H1 (cell line): Measurements from ENCODE around the gene AP4M1. TPM values are rescaled to one million over a fixed set of nuclear protein-coding genes. Genes with fewer than 3 reads are reported as not detected.

Source experiments
- CTCF ChIA-PET: fragments of 300-600 bp; sonication (Branson Sonifier 250); formaldehyde crosslinking; loops from one replicate; lab custom pipeline; 2021; ENCODE audit not compliant: partially characterized antibody; lab: Charles Lee
- POLR2A ChIA-PET: fragments of 300-600 bp; sonication (Branson Sonifier 250); formaldehyde crosslinking; loops from one replicate; lab custom pipeline; 2021; ENCODE audit warnings: inconsistent platforms; ENCODE audit not compliant: partially characterized antibody; lab: Charles Lee
- DNase-seq, 2 experiments: peaks; one replicate each; pipeline versions ENCODE4 v3.0.0 to v3.0.0-alpha.2; 2010 to 2022; ENCODE audit warnings: low spot score in 2 of 2, low read depth in 1 of 2, mixed read lengths in 1 of 2
- FAIRE-seq: peaks from 2 replicates; lab custom pipeline; 2011; peaks lifted over from hg19 to GRCh38; lab: Jason Lieb, UNC
- H2AFZ ChIP-seq: 2 replicates; pipeline ENCODE4 v1.8.1; 2012; ENCODE audit warnings: low read length, inconsistent platforms
- H2AK5ac ChIP-seq: 2 replicates; pipeline ENCODE4 v1.6.1; 2013; ENCODE audit warnings: low read depth, low read length
- H2BK120ac ChIP-seq: replicated peaks from 2 replicates; pipeline ENCODE3; 2013; ENCODE audit warnings: low read depth, low read length, inconsistent platforms
- H2BK12ac ChIP-seq: 2 replicates; pipeline ENCODE4 v1.6.1; 2013; ENCODE audit warnings: low read depth, low read length
- H2BK15ac ChIP-seq: 2 replicates; pipeline ENCODE4 v1.6.1; 2013; ENCODE audit warnings: low read length
- H2BK20ac ChIP-seq: 2 replicates; pipeline ENCODE4 v1.6.1; 2013; ENCODE audit warnings: low read length
- H2BK5ac ChIP-seq: 2 replicates; pipeline ENCODE4 v1.6.1; 2013; ENCODE audit warnings: low read depth, low read length
- H3K14ac ChIP-seq: 2 replicates; pipeline ENCODE4 v1.6.1; 2013; ENCODE audit warnings: inconsistent platforms; ENCODE audit not compliant: insufficient read length
- H3K18ac ChIP-seq: 2 replicates; pipeline ENCODE4 v1.6.1; 2013; ENCODE audit warnings: low read length; ENCODE audit errors: extremely low read depth
- H3K23ac ChIP-seq: 2 replicates; pipeline ENCODE4 v1.6.1; 2013; ENCODE audit warnings: inconsistent platforms; ENCODE audit not compliant: insufficient read length
- H3K23me2 ChIP-seq: 2 replicates; pipeline ENCODE4 v1.6.1; 2013; ENCODE audit warnings: low read depth, low read length
- H3K27ac ChIP-seq: 2 replicates; pipeline ENCODE4 v1.6.1; 2011; ENCODE audit warnings: low read depth, low read length, inconsistent platforms
- H3K27me3 ChIP-seq, 4 experiments: replicated peaks in 1 of 4; 1 replicate in 1 of 4; 2 replicates in 3 of 4; pipeline versions ENCODE4 v1.6.1 to v1.8.1; 2011 to 2013; ENCODE audit warnings: low read length in 3 of 4, mild to moderate bottlenecking in 3 of 4, inconsistent platforms in 2 of 4, mixed read lengths in 2 of 4, moderate library complexity in 1 of 4; ENCODE audit not compliant: control insufficient read depth in 3 of 4, insufficient read depth in 3 of 4; ENCODE audit errors: extremely low read depth in 1 of 4
- H3K36me3 ChIP-seq, 4 experiments: 2 replicates each; pipeline versions ENCODE4 v1.6.1 to v1.8.1; 2011 to 2013; ENCODE audit warnings: mild to moderate bottlenecking in 4 of 4, low read length in 3 of 4, moderate library complexity in 2 of 4, control low read depth in 1 of 4, inconsistent platforms in 1 of 4; ENCODE audit not compliant: insufficient read depth in 4 of 4, control insufficient read depth in 2 of 4
- H3K4ac ChIP-seq: replicated peaks from 2 replicates; pipeline ENCODE3; 2013; ENCODE audit warnings: low read length, low read depth, mixed read lengths, inconsistent platforms; ENCODE audit not compliant: insufficient read length
- H3K4me1 ChIP-seq, 4 experiments: replicated peaks in 1 of 4; 1 replicate in 1 of 4; 2 replicates in 3 of 4; pipeline versions ENCODE4 v1.6.1 to v1.8.1; 2011 to 2013; ENCODE audit warnings: low read length in 3 of 4, inconsistent platforms in 2 of 4, mixed read lengths in 1 of 4; ENCODE audit not compliant: insufficient read depth in 4 of 4, control insufficient read depth in 3 of 4
- H3K4me2 ChIP-seq, 2 experiments: 2 replicates each; pipeline versions ENCODE4 v1.6.1 to v1.8.1; 2011 to 2013; ENCODE audit warnings: low read depth in 2 of 2, low read length in 2 of 2, control low read depth in 1 of 2, inconsistent platforms in 1 of 2, mild to moderate bottlenecking in 1 of 2; ENCODE audit not compliant: insufficient read depth in 1 of 2
- H3K4me3 ChIP-seq, 4 experiments: fragments of 200-600, 300-600 bp in 1 of 4; sonication (generic), shearing (Covaris generic), sonication (Bioruptor Twin) in 1 of 4; 2 replicates each; pipeline versions ENCODE4 v1.5.1 to v1.8.1; 2011 to 2016; ENCODE audit warnings: low read length in 4 of 4, low read depth in 3 of 4, control low read depth in 2 of 4, inconsistent platforms in 2 of 4, mild to moderate bottlenecking in 2 of 4, mixed read lengths in 1 of 4, moderate library complexity in 1 of 4; ENCODE audit not compliant: insufficient read depth in 2 of 4; ENCODE audit errors: extremely low read depth in 1 of 4
- H3K56ac ChIP-seq: replicated peaks from 2 replicates; pipeline ENCODE3; 2013; ENCODE audit warnings: low read depth, mild to moderate bottlenecking, mixed read lengths, low read length, inconsistent platforms; ENCODE audit not compliant: insufficient read length
- H3K79me1 ChIP-seq: 2 replicates; pipeline ENCODE4 v1.6.1; 2013; ENCODE audit warnings: low read depth, low read length, control low read depth
- H3K79me2 ChIP-seq, 2 experiments: 2 replicates each; pipeline versions ENCODE4 v1.6.1 to v1.8.1; 2012 to 2013; ENCODE audit warnings: low read length in 2 of 2, mild to moderate bottlenecking in 2 of 2, inconsistent platforms in 1 of 2; ENCODE audit not compliant: insufficient read depth in 2 of 2, control insufficient read depth in 1 of 2
- H3K9ac ChIP-seq, 4 experiments: replicated peaks in 1 of 4; 1 replicate in 1 of 4; 2 replicates in 3 of 4; pipeline versions ENCODE4 v1.6.1 to v1.8.1; 2011 to 2013; ENCODE audit warnings: low read depth in 3 of 4, low read length in 3 of 4, control low read depth in 2 of 4, mild to moderate bottlenecking in 2 of 4, moderate library complexity in 2 of 4, inconsistent platforms in 1 of 4; ENCODE audit errors: extremely low read depth in 1 of 4
- H3K9me3 ChIP-seq, 2 experiments: 2 replicates each; pipeline versions ENCODE4 v1.6.1 to v1.8.1; 2012 to 2013; ENCODE audit warnings: mild to moderate bottlenecking in 2 of 2, moderate library complexity in 2 of 2, control low read depth in 1 of 2, inconsistent platforms in 1 of 2, low read depth in 1 of 2, low read length in 1 of 2, mixed read lengths in 1 of 2; ENCODE audit not compliant: insufficient read depth in 2 of 2
- H4K20me1 ChIP-seq, 2 experiments: replicated peaks in 1 of 2; 2 replicates each; pipeline versions ENCODE3 to v1.8.1; 2011 to 2013; ENCODE audit warnings: inconsistent platforms in 2 of 2, low read length in 2 of 2, mild to moderate bottlenecking in 1 of 2; ENCODE audit not compliant: insufficient read depth in 2 of 2, control insufficient read depth in 1 of 2
- H4K5ac ChIP-seq: 2 replicates; pipeline ENCODE4 v1.6.1; 2013; ENCODE audit warnings: low read length, low read depth, mixed read lengths, inconsistent platforms; ENCODE audit not compliant: insufficient read length
- H4K8ac ChIP-seq: 2 replicates; pipeline ENCODE4 v1.8.0; 2013; ENCODE audit warnings: mild to moderate bottlenecking, moderate library complexity, low read length, inconsistent platforms; ENCODE audit not compliant: insufficient read depth; ENCODE audit errors: extremely low read depth
- H4K91ac ChIP-seq: replicated peaks from 2 replicates; pipeline ENCODE3; 2013; ENCODE audit warnings: low read length, mixed read lengths, inconsistent platforms; ENCODE audit not compliant: insufficient read length
- ASH2L ChIP-seq: fragments of 200-600, 300-600 bp; sonication (generic); IDR thresholded peaks from one replicate; pipeline ENCODE4 v1.7.1; 2017; ENCODE audit warnings: low read length
- BCL11A ChIP-seq, 2 experiments: IDR thresholded peaks; one replicate each; pipeline ENCODE4 v1.6.1; 2011; ENCODE audit warnings: low read depth in 2 of 2, low read length in 2 of 2, mild to moderate bottlenecking in 2 of 2
- EP300 ChIP-seq, 2 experiments: IDR thresholded peaks; 1 replicate in 1 of 2; 2 replicates in 1 of 2; pipeline ENCODE4 v1.6.1; 2011 to 2012; ENCODE audit warnings: low read depth in 2 of 2, low read length in 2 of 2, mild to moderate bottlenecking in 2 of 2, borderline replicate concordance in 1 of 2, inconsistent platforms in 1 of 2, moderate library complexity in 1 of 2
- NANOG ChIP-seq: IDR thresholded peaks from 2 replicates; pipeline ENCODE4 v1.6.1; 2011; ENCODE audit warnings: low read length, low read depth, mild to moderate bottlenecking, inconsistent platforms; ENCODE audit not compliant: insufficient read depth, poor library complexity, severe bottlenecking
- POLR2AphosphoS5 ChIP-seq: IDR thresholded peaks from 2 replicates; pipeline ENCODE4 v1.6.1; 2011; ENCODE audit warnings: low read depth, low read length
- POU5F1 ChIP-seq: IDR thresholded peaks from 2 replicates; pipeline ENCODE4 v1.6.1; 2011; ENCODE audit warnings: low read depth, mild to moderate bottlenecking, low read length, moderate library complexity
- RFX5 ChIP-seq: IDR thresholded peaks from 2 replicates; pipeline ENCODE4 v1.6.1; 2011; ENCODE audit warnings: low read depth, low read length, improper control_type of control experiment, borderline replicate concordance
- SP1 ChIP-seq: IDR thresholded peaks from 2 replicates; pipeline ENCODE4 v1.6.1; 2011; ENCODE audit warnings: low read depth, low read length
- TAF1 ChIP-seq: IDR thresholded peaks from 2 replicates; pipeline ENCODE4 v1.6.1; 2011; ENCODE audit warnings: mild to moderate bottlenecking, low read depth, low read length
- WGBS, 2 experiments: shearing (Covaris generic) in 1 of 2; methylation state at CpG; one replicate each; pipeline versions ENCODE4 v1.1.6 to v1.1.7; 2013 to 2015; ENCODE audit warnings: low lambda C conversion rate in 2 of 2, mixed read lengths in 2 of 2, inconsistent platforms in 1 of 2, low coverage in 1 of 2, missing lambda C conversion rate in 1 of 2; ENCODE audit not compliant: insufficient replicate concordance in 2 of 2, insufficient coverage in 1 of 2, insufficient read length in 1 of 2; ENCODE audit errors: extremely low coverage in 1 of 2, missing lambda C conversion rate in 1 of 2; 5-methylcytosine and 5-hydroxymethylcytosine counted together
- polyA plus RNA-seq, 7 experiments: library from polyadenylated mRNA; depleted of rRNA in 3 of 7; stranded (reverse) in 5 of 7; unstranded in 2 of 7; fragments of >200 nt in 5 of 7; fragments of 200-250 nt in 2 of 7; gene quantifications; 1 replicate in 5 of 7; 2 replicates in 1 of 7; 4 replicates in 1 of 7; pipeline versions ENCODE4 v1.2.1 to v1.2.3, GENCODE V29; 2011 to 2013; ENCODE audit warnings: missing spikeins in 2 of 7, mixed read lengths in 2 of 7
- total RNA-seq: library from RNA; stranded (reverse); fragmentation: NEBNext Ultra II Directional; extraction: Animal tissue kit (Norgen Biotek cat#: 25700); gene quantifications from 2 replicates; pipeline ENCODE4 v1.2.1, GENCODE V29; 2021
- TF ChIP-seq, protein P1 (sequence below): IDR thresholded peaks from 2 replicates; pipeline ENCODE4 v1.6.1; 2011; ENCODE audit warnings: low read length, improper control_type of control experiment
- TF ChIP-seq, protein P2 (sequence below): IDR thresholded peaks from 2 replicates; pipeline ENCODE4 v1.6.1; 2012; ENCODE audit warnings: low read length, inconsistent platforms

AP4M1 gene
- total and polyA plus RNA-seq, 2 of the 8 experiments (the other 6 are each of a cell fraction or from before 2014, with no cell fraction given), result 15.2 to 16.6 TPM

DNA sequence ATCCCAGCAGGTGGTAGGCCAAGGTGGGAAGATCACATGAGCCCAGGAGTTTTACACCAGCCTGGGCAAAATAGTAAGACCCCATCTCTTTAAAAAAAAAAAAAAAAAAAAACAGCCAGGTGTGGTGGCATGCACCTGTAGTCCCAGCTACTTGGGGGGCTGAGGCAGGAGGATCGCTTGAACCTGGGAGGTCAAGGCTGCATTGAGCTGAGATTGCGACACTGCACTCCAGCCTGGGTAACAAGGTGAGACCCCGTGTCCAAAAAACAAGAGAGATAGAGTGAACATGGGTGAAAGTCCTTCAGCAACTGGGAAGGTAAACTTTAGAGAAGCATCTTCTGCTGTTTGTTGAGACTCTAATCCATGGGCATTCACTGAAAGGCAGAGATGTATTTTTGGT, 41.0 kb downstream of the AP4M1 start:
- Histone ChIP-seq H4K8ac (no peak overlapping the region), H3K9me3 (no peaks in the 10 kb centered on the region), H4K91ac (no peak overlapping the region), H3K4me3 (no peak overlapping the region), H3K23me2 (no peaks in the 10 kb centered on the region), H3K4me2 (no peak overlapping the region), H2BK5ac (no peak overlapping the region), H2BK12ac (no peak overlapping the region), H2BK120ac (no peak overlapping the region), H3K4ac (no peak overlapping the region), H4K5ac (no peak overlapping the region), H4K20me1 (no peaks in the 10 kb centered on the region), H3K27ac (no peak overlapping the region), H3K14ac (no peak overlapping the region), H2AFZ (no peak overlapping the region), H3K36me3 (no peaks in the 10 kb centered on the region), H3K18ac (no peak overlapping the region), H2BK15ac (no peak overlapping the region), H3K27me3 (no peaks in the 10 kb centered on the region), H3K79me2 (no peaks in the 10 kb centered on the region), H3K23ac (no peak overlapping the region), H2AK5ac (no peak overlapping the region), H3K79me1 (no peaks in the 10 kb centered on the region), H3K9ac (no peak overlapping the region), H2BK20ac (no peak overlapping the region), H3K4me1 (peaks cover 0 to 2% (median 0%) of the 10 kb centered on the region in 4 experiments; a peak in 1 of 7 replicates), H3K56ac (no peak overlapping the region)
- DNase-seq (no peak), FAIRE-seq (no peak)
- ChIA-PET POLR2A (interaction anchor here (0.6 to 1.3 kb wide), 4 partner anchors 10 to 658 kb away, joined by 3 to 9 read pairs (median 3); partner anchors contain the start of genes AP4M1 and MCM7), CTCF (interaction anchor here (0.5 to 10.2 kb wide), 5 partner anchors 9 to 1397 kb away, joined by 3 to 108 read pairs (median 3); no protein-coding TSS in a partner anchor)
- 86% methylated on average over 3 of the region's 3 CpGs; no CpG with 5 or more reads in 1 of the 2 experiments for WGBS, 2 experiments
- TF ChIP-seq, protein P1, sequence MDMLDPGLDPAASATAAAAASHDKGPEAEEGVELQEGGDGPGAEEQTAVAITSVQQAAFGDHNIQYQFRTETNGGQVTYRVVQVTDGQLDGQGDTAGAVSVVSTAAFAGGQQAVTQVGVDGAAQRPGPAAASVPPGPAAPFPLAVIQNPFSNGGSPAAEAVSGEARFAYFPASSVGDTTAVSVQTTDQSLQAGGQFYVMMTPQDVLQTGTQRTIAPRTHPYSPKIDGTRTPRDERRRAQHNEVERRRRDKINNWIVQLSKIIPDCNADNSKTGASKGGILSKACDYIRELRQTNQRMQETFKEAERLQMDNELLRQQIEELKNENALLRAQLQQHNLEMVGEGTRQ, result no peak
- TF ChIP-seq ASH2L, result no peak
- no peak for TF ChIP-seq POLR2AphosphoS5
- no peak for TF ChIP-seq SP1
- TF ChIP-seq TAF1, result no peak
- no peak for TF ChIP-seq EP300 (IDR thresholded peaks at IDR 0.05; ENCODE audit: borderline replicate concordance in 1 of 2, low read depth in 2 of 2, low read length in 2 of 2)
- no peak for TF ChIP-seq RFX5
- TF ChIP-seq, protein P2, sequence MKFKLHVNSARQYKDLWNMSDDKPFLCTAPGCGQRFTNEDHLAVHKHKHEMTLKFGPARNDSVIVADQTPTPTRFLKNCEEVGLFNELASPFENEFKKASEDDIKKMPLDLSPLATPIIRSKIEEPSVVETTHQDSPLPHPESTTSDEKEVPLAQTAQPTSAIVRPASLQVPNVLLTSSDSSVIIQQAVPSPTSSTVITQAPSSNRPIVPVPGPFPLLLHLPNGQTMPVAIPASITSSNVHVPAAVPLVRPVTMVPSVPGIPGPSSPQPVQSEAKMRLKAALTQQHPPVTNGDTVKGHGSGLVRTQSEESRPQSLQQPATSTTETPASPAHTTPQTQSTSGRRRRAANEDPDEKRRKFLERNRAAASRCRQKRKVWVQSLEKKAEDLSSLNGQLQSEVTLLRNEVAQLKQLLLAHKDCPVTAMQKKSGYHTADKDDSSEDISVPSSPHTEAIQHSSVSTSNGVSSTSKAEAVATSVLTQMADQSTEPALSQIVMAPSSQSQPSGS, result no peak
- no peak for TF ChIP-seq NANOG
- TF ChIP-seq BCL11A (IDR thresholded peaks at IDR 0.05; ENCODE audit: low read depth in 2 of 2, low read length in 2 of 2), result no peak
- no peak for TF ChIP-seq POU5F1
